Measurements from ENCODE around the gene USP9Y.

Gene USP9Y

GRCh38 chrY:12715376-12715775, 14.3 kb downstream of the USP9Y start:
- Histone ChIP-seq H3K9me3 (no peaks in the 10 kb centered on the region), H3K4me3 (no peak overlapping the region), H3K36me3 (no peaks in the 10 kb centered on the region), H3K4me1 (no peaks in the 10 kb centered on the region), H3K27ac (no peak overlapping the region), H3K27me3 (no peaks in the 10 kb centered on the region)
- no peak for DNase-seq
- intact Hi-C loops (cut with DNase I; ENCODE audit: low total_unique reads) = no loop called here
- TF ChIP-seq CTCF (IDR thresholded peaks at IDR 0.05) = no peak

- H3K4me3 ChIP-seq = no peak overlapping the region
- H3K36me3 ChIP-seq = no peaks in the 10 kb centered on the region
- intact Hi-C loops (cut with DNase I; ENCODE audit: low total_unique reads) = no loop called here
- no peak for TF ChIP-seq CTCF (IDR thresholded peaks at IDR 0.05)
- no peaks in the 10 kb centered on the region for H3K4me1 ChIP-seq
- no peak for DNase-seq
- H3K27ac ChIP-seq = no peak overlapping the region
- H3K27me3 ChIP-seq = no peaks in the 10 kb centered on the region
- H3K9me3 ChIP-seq = no peaks in the 10 kb centered on the region
Observed at GRCh38 chrY:12729746-12730145, 28.7 kb downstream of the USP9Y start.

GRCh38 chrY:12733625-12734024, 32.6 kb downstream of the USP9Y start:
- DNase-seq = no peak
- no peak for TF ChIP-seq CTCF (IDR thresholded peaks at IDR 0.05)
- Histone ChIP-seq H3K9me3 (no peaks in the 10 kb centered on the region), H3K27me3 (no peaks in the 10 kb centered on the region), H3K4me1 (no peaks in the 10 kb centered on the region), H3K4me3 (no peak overlapping the region), H3K27ac (no peak overlapping the region), H3K36me3 (no peaks in the 10 kb centered on the region)
- intact Hi-C loops (cut with DNase I; ENCODE audit: low total_unique reads) = no loop called here

GRCh38 chrY:12734051-12734450, 33.0 kb downstream of the USP9Y start:
- Histone ChIP-seq H3K36me3 (no peaks in the 10 kb centered on the region), H3K4me3 (no peak overlapping the region), H3K4me1 (no peaks in the 10 kb centered on the region), H3K9me3 (no peaks in the 10 kb centered on the region), H3K27me3 (no peaks in the 10 kb centered on the region), H3K27ac (no peak overlapping the region)
- no peak for DNase-seq
- intact Hi-C loops (cut with DNase I; ENCODE audit: low total_unique reads) = no loop called here
- no peak for TF ChIP-seq CTCF (IDR thresholded peaks at IDR 0.05)

GRCh38 chrY:12741414-12741813, 40.4 kb downstream of the USP9Y start:
- Histone ChIP-seq H3K27ac (no peak overlapping the region), H3K4me3 (no peak overlapping the region), H3K4me1 (no peaks in the 10 kb centered on the region), H3K27me3 (no peaks in the 10 kb centered on the region), H3K36me3 (no peaks in the 10 kb centered on the region), H3K9me3 (no peaks in the 10 kb centered on the region)
- intact Hi-C loops (cut with DNase I; ENCODE audit: low total_unique reads) = no loop called here
- DNase-seq = no peak
- no peak for TF ChIP-seq CTCF (IDR thresholded peaks at IDR 0.05)

GRCh38 chrY:12742725-12743124, 41.7 kb downstream of the USP9Y start:
- DNase-seq = no peak
- H3K36me3 ChIP-seq = no peaks in the 10 kb centered on the region
- intact Hi-C loops (cut with DNase I; ENCODE audit: low total_unique reads) = no loop called here

More at GRCh38 chrY:12742725-12743124, 41.7 kb downstream of the USP9Y start:
- Histone ChIP-seq H3K4me1 (no peaks in the 10 kb centered on the region), H3K9me3 (no peaks in the 10 kb centered on the region), H3K4me3 (no peak overlapping the region), H3K27me3 (no peaks in the 10 kb centered on the region), H3K27ac (no peak overlapping the region)
- no peak for TF ChIP-seq CTCF (IDR thresholded peaks at IDR 0.05)
